NT2/D1 (cell line): Measurements from ENCODE around the gene AQP10.
"Not testable (repeated sequence)": the region's sequence is repeated elsewhere in the genome, so short reads cannot be mapped to it uniquely, and the experiment has no call there.

ENCODE experiments used
- SUZ12 ChIP-seq: IDR thresholded peaks from 2 replicates; pipeline ENCODE4 v1.6.1; 2011; ENCODE audit not compliant: insufficient read length, insufficient read depth; ENCODE audit errors: extremely low read depth
- YY1 ChIP-seq: IDR thresholded peaks from 2 replicates; pipeline ENCODE4 v1.6.1; 2011; ENCODE audit not compliant: insufficient read length, insufficient read depth
- ZNF274 ChIP-seq: IDR thresholded peaks from 2 replicates; pipeline ENCODE4 v1.6.1; 2011; ENCODE audit warnings: mild to moderate bottlenecking, low read depth, low read length

DNA sequence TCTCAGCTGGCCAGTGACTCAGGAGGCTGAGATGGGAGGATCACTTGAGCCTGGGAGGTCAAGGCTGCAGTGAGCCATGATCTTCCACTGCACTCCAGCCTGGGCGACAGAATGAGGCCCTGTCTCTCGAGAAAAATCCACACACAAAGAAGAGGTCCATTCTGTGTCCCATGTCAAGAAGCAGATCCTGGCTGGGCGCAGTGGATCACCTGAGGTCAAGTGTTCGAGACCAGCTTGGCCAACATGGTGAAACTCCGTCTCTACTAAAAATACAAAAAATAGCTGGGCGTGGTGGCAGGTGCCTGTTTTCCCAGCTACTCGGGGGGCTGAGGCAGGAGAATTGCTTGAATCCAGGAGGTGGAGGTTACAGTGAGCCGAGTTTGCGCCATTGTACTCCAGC, 20.5 kb downstream of the AQP10 start:
- TF ChIP-seq ZNF274, YY1, SUZ12: not testable (repeated sequence)
